Loucy (cell line): ENCODE results near the gene NACA.

ENCODE experiments used
- EZH2phosphoT487 ChIP-seq: fragments of 200-600 bp; IDR thresholded peaks from 2 replicates; pipeline ENCODE4 v1.6.1; 2018; ENCODE audit warnings: antibody characterized with exemption, mild to moderate bottlenecking, moderate library complexity, borderline replicate concordance
- TF ChIP-seq, protein P1 (sequence below): fragments of 200-600 bp; sonication (generic); conservative IDR thresholded peaks from 2 replicates; pipeline ENCODE4 v1.5.1; 2014; ENCODE audit warnings: mild to moderate bottlenecking, antibody characterized with exemption, low read length

DNA sequence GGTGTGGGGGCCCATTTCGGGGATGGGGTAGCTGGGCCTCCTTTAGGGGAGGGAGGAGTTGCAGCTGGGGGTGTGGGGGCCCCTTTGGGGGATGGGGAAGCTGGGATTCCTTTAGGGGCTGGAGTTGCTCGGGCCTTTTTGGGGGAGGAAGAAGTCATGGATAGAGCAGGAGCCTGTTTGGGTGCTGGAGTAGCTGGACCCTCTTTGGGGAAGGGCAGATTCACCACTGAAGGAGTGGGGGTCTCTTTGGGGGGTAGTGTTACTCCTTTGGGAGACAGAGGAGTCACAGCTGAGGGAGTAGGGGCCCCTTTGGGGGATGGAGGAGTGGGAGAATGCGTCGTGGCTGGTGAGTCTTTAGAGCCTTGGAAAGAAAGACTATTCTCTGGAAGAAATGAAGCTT is 6.5 kb downstream of the NACA start:
- TF ChIP-seq, protein P1, sequence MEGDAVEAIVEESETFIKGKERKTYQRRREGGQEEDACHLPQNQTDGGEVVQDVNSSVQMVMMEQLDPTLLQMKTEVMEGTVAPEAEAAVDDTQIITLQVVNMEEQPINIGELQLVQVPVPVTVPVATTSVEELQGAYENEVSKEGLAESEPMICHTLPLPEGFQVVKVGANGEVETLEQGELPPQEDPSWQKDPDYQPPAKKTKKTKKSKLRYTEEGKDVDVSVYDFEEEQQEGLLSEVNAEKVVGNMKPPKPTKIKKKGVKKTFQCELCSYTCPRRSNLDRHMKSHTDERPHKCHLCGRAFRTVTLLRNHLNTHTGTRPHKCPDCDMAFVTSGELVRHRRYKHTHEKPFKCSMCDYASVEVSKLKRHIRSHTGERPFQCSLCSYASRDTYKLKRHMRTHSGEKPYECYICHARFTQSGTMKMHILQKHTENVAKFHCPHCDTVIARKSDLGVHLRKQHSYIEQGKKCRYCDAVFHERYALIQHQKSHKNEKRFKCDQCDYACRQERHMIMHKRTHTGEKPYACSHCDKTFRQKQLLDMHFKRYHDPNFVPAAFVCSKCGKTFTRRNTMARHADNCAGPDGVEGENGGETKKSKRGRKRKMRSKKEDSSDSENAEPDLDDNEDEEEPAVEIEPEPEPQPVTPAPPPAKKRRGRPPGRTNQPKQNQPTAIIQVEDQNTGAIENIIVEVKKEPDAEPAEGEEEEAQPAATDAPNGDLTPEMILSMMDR: no peak
- no peak for TF ChIP-seq EZH2phosphoT487
